Midbrain (tissue), 1 donor: Measurements from ENCODE around the gene LRSAM1.
"Not testable (repeated sequence)": the region's sequence is repeated elsewhere in the genome, so short reads cannot be mapped to it uniquely, and the experiment has no call there.

ENCODE experiments used
- DNase-seq: peaks from one replicate; lab custom pipeline; 2025; lab: John Stamatoyannopoulos, UW

Gene LRSAM1

GRCh38 chr9:127457191-127457878, 6.0 kb downstream of the LRSAM1 start:
- no peak for DNase-seq

- no peak for DNase-seq
Measured at GRCh38 chr9:127458921-127459320, 7.6 kb downstream of the LRSAM1 start.

GRCh38 chr9:127463382-127463781, 12.1 kb downstream of the LRSAM1 start:
- DNase-seq, result no peak

DNA sequence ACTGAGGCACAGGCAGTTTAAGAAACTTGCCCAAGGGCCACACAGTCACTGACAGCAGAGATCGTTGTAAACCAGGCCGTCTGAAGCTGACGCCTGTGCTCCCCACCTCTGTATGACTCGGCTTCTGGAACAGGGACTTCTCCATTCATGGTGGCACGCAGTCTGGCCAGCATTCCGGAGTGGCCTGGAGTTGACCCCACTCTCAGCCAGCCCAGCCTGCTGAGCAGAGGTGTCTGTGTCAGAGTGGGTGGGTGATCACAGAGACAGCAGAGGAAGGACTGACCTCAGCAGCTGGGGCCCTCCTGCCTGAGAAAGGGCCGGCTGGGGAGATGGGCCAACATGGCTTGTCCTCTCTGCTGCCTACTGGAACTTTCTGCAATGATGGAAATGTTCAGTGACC, 12.6 kb downstream of the LRSAM1 start:
- DNase-seq, result no peak

GRCh38 chr9:127466407-127466917, 15.2 kb downstream of the LRSAM1 start:
- not testable (repeated sequence) for DNase-seq

GRCh38 chr9:127467621-127468020, 16.3 kb downstream of the LRSAM1 start:
- DNase-seq, result no peak

DNA sequence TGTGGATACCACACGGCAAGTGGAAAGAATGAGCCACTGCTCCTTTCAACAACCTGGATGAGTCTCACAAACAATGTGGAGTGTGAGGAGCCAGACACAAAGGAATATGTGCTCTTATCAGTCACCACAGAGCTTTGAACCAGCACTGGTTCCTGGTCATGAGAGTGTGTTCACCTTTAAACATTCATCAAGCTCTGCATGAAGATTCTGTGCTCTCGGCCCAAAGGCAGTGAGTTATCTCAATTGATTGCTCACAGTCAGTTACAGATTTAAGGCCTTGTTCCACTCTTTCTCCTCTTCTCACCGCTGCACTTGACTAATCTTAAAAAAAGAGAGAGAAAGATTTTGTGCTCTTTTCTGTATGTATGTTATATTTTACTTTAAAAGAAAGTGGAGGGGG, 19.4 kb downstream of the LRSAM1 start:
- DNase-seq, result no peak

GRCh38 chr9:127473501-127473900, 22.2 kb downstream of the LRSAM1 start:
- no peak for DNase-seq

DNA sequence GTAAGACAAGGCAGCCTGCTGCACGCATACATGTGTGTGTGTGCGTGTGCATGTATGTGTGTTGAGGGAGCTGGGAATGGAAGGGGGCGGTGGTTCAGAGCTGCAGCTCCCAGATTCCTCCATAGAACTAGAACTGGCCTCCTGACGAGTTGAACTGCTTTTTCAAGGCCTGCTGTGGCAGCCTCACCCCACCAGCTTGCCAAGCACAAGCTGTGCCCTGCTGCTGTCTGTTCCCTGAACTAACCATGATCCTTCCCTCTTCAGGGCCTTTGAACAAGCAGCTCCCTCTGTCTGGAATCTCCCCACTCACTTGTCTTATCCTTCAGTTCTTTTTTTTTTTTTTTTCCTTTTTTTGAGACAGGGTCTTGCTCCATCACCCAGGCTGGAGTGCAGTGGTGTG, 22.6 kb downstream of the LRSAM1 start:
- DNase-seq, result no peak

DNA sequence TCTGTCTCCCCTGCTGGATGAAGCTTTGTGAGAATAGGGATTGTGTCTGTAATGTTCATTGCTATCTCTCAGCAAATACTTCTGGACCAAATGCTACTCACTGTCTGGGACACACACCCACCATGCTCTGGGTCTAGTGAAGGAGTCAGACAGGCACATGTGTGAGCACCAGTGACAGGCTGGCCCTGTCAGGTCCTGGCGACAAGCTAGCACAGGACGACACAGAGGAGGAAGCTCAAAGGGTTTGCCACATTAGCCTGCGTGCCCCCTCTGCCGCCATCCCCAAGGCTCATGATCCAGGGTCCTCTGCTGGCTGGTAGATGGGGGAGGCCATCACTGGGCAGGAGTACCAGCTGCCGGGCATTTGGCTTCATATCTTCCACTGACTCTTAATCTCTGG, 23.3 kb downstream of the LRSAM1 start:
- no peak for DNase-seq

GRCh38 chr9:127479507-127480081, 28.3 kb downstream of the LRSAM1 start:
- DNase-seq, result no peak

GRCh38 chr9:127482662-127483061, 31.4 kb downstream of the LRSAM1 start:
- DNase-seq, result no peak

- no peak for DNase-seq
Measured at GRCh38 chr9:127485995-127486394, 34.7 kb downstream of the LRSAM1 start.

DNA sequence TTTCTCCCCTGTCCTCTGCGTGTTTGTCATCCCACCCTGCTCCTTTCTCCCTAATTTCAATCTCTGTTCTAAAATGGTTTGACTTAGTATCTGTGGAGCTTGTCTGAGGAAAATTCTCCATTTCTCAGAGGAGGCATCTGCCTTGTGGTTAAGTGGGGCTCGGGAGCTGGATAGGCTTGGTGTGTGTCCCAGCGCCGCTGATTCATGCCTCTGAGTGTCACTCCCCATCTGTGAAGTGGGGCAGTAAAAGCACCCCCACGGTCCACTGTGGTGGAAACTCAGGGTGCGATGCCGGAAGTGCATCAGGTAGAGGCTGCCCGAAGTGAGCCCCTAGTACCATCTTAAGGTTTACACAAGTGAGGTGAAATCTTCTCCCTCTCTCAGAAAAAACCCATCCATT, 37.6 kb downstream of the LRSAM1 start:
- no peak for DNase-seq

DNA sequence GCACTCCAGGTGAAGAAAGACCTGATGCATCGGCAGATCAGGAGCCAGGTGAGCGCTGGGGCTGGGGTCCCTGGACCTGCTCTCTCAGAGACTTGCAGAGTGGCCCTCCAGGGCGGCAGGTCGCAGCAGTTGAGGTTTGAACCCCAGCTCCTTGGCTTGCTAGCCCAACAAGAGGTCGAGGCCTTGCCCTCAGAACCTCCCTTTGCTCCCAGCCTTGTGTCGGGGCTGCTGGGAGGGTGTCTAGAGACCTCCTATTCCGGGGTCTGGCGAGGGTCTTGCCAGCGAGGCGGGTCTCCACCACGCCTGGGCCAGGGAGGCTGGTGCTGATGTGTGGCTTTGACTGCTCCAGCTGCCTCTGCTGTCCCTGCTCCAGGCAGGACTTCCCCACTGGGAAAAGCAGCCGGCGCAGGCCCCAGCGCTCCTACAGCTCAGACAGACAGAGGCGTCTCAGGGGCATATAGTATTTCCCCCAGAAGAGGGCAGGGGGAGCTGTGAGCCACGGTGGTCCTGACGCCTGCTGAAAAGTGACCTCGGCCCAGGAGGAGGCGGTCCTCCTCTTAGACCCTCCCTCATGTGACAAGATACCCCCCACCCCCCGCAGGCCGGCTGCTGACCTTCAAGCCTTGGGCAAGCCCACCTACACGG, 38.3 kb downstream of the LRSAM1 start:
- DNase-seq, result no peak

- no peak for DNase-seq
Measured at GRCh38 chr9:127490535-127491230, 39.4 kb downstream of the LRSAM1 start.

GRCh38 chr9:127491516-127491915, 40.2 kb downstream of the LRSAM1 start:
- no peak for DNase-seq

GRCh38 chr9:127492616-127493015, 41.3 kb downstream of the LRSAM1 start:
- no peak for DNase-seq

DNA sequence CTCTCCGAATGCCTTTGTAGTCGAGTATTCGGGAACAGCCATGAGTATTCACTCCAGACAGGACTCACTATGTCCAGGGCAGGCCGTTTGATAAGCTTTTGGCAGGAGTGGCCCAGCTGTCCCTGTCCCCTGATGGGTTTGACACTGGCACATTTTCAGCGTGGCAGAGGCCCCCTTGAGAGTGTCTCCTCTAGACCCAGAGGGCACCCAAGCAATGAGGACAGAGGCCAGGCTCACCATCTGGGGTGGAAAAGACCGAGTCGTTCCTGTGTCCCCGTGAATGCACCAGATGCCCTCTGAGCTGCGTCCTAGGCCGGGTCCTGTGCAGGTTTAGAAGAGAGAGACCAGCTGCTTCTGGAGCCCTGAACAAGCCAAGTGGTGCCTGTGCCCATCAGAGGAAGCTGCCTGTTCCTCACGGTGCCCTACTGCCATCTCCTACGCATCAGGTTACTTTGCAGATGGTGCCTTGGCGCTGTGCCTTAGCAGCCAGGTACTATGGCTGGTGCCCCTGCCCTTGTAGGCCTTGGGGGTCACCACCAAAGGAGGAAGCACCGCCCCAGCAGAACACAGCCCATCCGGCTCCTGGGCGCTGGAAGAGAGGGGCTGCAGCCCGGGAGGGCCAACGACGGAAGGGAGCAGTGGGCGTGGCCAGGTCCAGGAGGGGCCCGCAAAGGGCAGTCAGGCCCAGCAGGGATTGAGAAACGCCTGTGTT, 42.4 kb downstream of the LRSAM1 start:
- no peak for DNase-seq

GRCh38 chr9:127494304-127494702, 43.0 kb downstream of the LRSAM1 start:
- DNase-seq, result no peak

DNA sequence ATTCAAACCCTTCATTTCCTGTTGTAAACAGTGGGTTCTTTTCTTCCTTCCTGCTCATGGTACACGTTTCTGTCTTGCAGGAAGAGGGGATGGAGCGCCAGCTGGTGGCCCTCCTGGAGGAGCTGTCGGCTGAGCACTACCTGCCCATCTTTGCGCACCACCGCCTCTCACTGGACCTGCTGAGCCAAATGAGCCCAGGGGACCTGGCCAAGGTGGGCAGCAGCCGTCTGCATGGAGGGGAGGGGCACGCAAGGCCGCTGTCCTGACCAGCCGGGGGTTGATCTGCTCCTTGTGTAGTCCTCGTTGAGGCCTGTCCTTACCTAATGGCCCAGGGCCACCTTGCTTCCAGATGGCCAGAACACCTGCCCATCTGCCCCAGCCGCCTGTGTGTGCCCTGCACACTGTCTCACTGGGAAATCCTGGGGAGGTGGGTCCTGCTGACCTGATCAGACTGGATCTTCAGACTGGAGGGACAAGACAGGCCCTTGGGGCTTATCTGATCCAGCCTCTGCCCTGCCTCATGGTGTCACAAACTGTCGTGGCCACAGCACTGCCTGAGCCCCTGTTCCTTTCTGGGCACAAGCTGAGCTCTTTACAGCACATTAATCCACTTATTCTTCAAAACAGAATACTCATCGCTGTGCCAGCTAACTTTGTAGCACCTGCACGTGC, 44.7 kb downstream of the LRSAM1 start:
- DNase-seq, result no peak
